NK-92 treated with Interleukin-12 subunit alpha and Interleukin-12 subunit beta, amount 100 ng/mL, for 24 hours (cell line): ENCODE data around the gene SFXN5.

Experiments
- DNase-seq: peaks from one replicate; lab custom pipeline; 2025; lab: John Stamatoyannopoulos, UW

SFXN5 gene

GRCh38 chr2:72940786-72941185 is 130.7 kb downstream of the SFXN5 start:
- DNase-seq = no peak

DNA sequence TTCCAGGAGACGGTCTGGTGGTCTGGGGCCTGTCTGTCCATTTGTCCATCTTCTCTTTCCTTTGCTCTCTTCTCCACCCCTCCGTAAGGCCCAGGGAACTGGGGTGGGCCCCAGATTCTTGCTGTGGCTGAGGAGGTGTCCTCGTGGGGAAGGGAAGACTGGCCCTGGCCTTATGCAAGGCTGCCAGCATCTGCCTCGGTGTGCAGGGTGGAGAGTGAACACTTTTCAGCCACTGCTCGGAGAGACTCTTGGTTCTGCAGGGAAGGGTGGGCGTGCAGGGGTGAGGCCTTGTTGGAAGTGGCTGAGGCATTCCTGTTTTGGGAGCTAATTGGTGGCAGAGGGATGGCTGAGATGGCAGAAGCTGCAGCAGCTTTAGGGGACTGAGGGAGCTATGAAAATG is 131.2 kb downstream of the SFXN5 start:
- DNase-seq = no peak

DNA sequence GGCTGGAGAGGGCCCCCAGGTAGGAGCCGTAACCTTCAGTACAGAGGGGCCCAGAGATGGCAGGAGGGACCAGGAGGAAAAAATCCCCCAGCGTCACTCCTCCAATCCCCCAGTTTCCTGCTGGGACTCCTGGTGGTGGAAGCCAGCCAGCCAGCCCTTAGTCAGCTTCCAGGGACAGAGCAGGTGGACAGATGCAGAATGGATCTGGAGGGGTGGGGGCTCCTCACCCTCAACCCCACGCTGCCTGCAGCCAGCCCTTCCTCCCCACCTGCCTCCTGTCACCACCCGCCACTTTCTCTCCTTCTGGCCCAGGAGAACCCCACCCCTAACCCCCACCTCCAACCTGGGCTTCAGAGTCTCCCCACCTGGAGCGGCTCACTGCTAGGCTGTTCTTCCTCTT is 133.1 kb downstream of the SFXN5 start:
- no peak for DNase-seq

DNA sequence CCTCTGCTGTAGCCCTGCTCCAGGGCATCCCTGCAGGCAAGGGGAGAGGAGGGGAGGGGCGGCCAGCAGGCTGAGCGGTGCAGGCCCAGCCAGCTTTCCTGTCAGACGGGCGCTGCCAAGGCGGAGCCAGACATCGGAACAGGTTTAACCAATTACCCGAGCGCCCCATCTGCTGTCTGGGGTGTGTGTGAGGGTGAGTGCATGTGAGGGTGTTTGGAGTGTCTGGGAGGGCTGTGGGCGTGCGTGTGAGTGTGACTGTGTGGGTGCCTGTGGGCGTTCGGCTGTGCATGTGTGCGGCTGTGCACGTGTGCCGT is 134.2 kb downstream of the SFXN5 start:
- no peak for DNase-seq

DNA sequence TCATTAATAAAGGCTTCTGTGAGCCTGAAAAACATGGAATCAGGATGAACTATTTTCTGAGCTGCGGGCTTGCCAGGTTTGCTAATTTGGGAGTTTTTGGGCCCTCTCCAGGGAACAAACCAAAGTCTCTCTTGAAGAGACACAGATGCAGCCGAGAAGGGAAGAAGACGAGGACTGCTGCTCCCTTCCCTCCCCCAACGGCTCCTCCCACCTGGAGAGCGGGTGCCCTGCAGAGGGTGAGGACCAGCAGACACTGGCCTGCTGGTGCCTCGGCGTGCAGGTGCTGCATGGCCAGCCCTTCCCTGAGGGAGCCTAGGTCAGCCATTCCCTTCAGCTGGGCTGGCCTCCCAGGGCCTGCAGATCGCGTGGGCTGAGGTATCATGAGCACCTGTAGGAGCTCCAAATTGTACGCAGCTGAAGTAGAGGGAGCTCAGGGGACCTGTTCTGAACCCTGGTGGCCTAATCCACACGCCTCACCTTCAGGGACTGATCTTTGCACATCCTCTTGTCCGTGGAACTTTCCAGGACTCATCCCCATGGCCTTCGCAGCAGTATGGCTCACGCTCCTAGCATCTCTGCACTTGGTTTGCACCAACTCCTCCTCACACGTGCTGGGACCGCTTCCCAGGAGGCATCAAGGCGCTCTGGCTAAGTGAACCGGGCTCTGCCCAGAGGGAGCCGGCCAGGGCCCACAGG is 134.7 kb downstream of the SFXN5 start:
- no peak for DNase-seq

DNA sequence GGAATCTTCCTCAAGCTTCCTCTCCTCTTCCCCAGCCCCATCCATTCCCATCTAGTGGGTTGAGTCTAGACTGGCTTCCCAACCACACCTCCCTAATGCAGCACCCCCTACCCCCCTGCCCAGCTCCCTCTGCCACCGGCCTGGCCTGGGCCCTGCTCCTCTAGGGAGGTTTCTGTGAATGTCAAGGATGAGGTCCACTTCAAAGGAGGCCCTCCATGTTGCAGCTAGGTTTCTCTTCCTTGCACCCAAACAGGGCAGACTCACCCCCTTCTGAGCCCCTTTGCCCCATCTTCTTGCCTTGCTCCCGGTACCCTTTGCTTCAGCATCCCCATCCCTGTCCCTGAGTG is 135.9 kb downstream of the SFXN5 start:
- DNase-seq = no peak

- no peak for DNase-seq
These were observed 136.6 kb downstream of the SFXN5 start for GRCh38 chr2:72934683-72935610.

DNA sequence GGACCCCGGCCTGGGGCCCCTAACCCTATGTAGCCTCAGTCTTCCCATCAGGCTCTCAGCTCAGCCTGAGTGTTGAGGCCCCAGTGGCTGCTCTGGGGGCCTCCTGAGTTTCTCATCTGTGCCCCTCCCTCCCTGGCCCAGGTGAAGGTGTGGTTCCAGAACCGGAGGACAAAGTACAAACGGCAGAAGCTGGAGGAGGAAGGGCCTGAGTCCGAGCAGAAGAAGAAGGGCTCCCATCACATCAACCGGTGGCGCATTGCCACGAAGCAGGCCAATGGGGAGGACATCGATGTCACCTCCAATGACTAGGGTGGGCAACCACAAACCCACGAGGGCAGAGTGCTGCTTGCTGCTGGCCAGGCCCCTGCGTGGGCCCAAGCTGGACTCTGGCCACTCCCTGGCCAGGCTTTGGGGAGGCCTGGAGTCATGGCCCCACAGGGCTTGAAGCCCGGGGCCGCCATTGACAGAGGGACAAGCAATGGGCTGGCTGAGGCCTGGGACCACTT is 137.8 kb downstream of the SFXN5 start:
- DNase-seq = no peak

GRCh38 chr2:72933207-72933606 is 138.3 kb downstream of the SFXN5 start:
- no peak for DNase-seq

DNA sequence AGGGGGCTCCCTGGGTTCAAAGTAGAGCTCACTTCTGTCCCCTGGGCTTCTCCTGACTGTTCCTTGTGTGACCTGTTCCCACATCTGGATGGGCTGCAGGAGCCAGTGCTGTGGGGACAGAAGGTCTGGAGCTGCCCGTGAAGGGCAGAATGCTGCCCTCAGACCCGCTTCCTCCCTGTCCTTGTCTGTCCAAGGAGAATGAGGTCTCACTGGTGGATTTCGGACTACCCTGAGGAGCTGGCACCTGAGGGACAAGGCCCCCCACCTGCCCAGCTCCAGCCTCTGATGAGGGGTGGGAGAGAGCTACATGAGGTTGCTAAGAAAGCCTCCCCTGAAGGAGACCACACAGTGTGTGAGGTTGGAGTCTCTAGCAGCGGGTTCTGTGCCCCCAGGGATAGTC is 138.7 kb downstream of the SFXN5 start:
- no peak for DNase-seq

DNA sequence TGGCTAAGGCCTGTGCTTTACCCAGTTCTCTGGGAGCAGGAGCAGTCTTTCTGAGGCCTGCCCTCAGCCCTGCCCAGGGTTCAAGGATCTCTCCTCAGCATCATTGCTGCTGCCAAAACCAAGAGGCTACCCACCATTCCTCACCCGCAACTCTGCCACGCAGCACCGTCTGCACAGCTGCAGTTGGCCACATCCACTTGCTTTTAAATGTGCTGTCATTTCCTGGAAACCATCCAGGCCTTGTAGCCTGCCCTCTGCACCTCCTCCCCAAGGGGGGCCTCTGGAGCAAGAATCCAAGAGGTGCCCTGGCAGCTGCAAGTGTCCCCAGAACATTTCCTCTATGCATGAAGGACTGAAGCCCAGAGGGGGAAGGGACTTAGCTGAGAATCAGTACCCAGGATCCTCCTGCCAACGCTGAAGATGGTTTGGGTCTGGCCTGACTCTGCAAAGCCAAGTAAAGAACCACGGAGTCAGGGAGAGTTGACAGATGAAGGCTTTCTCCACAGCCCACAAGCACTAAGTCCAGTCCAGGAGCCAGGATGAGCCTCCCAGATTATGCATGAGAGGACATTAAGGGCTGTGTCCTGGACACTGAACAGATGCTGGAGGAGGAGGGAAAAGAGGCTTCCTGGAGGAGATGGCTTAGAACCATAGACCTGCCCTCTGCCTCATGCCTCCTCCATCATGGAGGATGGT is 139.3 kb downstream of the SFXN5 start:
- DNase-seq = no peak

- DNase-seq = no peak
These were observed 140.1 kb downstream of the SFXN5 start for GRCh38 chr2:72931280-72931910.

GRCh38 chr2:72929010-72929409 is 142.5 kb downstream of the SFXN5 start:
- no peak for DNase-seq

DNA sequence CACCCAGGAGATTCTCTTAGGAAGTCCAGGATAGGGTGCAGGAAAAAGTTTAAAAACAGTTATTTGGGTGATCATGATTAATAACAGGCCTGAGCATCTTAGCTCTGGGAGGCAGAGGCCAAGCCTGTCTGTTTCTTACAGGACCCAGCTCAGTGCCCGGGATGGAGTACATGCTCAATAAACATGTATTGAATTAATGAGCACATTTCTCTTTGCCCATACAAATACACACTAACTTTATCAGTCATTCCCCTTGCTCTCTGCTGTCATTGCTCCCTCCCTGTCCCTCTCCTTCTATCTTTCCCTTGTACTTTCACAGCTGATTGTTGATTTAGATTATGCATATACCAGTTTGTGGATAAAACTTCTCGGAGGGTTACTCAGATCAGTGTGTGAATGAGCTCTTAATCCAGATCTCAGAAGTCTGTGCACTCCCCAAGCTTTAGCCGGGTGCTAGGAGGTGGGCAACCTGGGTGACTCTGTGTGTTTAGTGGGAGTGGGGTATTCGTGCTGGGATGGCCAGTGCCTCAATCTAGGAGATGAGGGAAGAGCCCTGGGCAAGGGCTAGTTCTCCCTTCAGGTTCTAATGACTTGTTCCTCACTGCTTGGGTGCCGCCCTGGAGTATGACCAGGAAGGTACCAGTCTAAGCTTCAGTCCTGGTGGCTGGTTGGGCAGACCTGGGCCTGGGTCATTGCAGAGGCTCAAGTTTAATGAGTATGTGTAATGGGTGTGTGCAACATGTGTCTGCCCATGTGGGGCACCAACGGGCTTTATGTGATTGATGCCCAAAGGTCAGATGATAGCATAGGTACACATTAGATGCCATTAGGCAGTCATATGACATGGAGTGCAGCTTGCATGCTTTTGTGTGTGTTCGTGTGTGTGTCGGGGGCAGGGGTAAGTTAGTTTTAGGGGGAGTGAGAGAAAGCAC is 143.6 kb downstream of the SFXN5 start:
- DNase-seq = no peak

- DNase-seq = no peak
These were observed 144.6 kb downstream of the SFXN5 start for GRCh38 chr2:72926811-72927465.

DNA sequence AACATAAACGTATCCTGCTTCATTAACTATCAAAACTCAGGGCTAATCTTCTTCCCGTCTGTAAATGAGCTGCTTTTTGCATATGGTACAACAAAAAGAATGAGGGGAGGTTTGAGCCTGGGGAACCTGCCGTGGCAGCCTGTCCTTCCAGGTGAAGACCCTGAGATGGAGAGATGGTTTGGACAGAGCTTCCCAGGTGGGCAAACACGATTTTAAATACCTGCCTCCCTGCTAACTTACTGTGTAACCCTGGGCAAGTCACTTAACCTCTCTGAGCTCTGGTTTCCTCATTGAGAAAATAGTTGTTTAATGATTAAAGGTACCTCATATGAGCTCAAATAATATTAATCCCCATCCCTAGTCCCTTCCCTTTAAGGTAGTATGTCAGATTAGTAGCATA is 145.1 kb downstream of the SFXN5 start:
- no peak for DNase-seq

- no peak for DNase-seq
These were observed 146.1 kb downstream of the SFXN5 start for GRCh38 chr2:72925328-72925943.

DNA sequence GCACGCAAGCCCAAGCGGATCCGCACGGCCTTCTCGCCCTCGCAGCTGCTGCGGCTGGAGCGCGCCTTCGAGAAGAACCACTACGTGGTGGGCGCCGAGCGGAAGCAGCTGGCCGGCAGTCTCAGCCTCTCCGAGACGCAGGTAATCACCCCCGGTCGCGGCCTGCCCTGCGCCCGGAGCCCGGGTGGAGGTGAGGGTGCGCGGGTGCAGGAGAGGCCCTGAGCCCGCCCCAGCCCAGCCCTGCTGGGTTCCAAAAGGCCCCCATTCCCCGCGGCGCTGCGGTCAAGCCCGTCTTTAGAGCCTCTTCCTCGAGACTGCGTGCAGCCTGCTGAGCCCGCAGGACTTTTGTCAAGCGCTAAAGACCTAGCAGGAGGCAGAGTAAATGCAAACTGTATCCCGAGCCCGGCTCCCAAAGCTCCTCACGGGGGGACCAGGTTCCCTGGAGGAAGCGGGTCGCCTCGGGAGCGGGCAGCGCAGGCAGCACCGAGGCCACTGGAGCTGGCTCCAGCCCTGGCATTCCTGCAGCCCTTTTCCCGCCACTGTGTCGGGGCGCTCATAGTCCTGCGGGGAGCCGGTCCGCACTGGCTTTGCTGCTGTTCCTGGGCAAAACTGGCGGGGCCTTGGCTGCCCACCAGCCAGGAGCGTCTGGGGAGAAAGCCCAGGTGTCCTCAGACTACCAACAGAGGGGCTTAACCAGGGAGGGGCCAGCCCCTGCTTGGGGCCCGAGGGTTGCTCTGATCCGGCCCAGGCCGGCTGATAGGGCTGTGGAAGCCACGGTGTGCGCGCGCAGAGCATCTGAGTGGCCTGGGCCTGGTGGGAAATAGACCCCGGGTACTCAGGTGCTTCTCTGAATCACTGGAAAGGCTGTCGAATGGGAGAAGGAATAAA is 146.9 kb downstream of the SFXN5 start:
- no peak for DNase-seq

DNA sequence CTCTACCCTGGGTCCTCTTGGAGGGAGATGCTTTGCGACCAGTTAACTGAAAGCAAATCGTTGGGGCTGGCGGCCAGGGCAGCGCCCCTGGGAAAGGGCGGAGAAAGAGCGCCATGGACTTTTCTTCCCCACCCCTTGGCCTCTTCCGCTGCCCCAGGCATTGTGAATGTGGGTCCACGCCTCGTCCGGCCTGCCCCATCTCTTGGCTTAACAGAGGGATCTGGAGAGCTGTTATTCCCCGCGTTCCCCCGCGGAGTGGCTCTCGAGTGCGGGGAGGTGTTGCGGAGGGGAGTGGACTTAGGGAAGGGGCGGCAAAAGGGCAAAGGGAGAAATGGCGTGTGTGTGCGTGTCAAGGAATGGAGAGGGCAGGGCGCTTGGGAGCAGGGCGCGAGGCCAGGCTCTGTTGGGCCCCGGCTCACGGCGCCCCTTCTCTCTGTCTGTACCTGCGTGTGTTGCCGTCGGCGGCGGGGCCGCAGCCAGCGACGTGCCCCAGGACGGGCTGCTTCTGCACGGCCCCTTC is 147.6 kb downstream of the SFXN5 start:
- DNase-seq = no peak
